Progenitor cell of endocrine pancreas (in vitro differentiated cells): Measurements from ENCODE around the gene SLC5A2. TPM values are rescaled to one million over a fixed set of nuclear protein-coding genes. Genes with fewer than 3 reads are reported as not detected.
"Not testable (repeated sequence)": the region's sequence is repeated elsewhere in the genome, so short reads cannot be mapped to it uniquely, and the experiment has no call there.

Experiments used
- DNase-seq: peaks from one replicate; pipeline ENCODE4 v3.0.0; 2021; ENCODE audit warnings: low spot score; ENCODE audit not compliant: unreplicated experiment
- H3K27ac Mint-ChIP-seq: 2 replicates; pipeline ENCODE4 v1.8.0; 2021; ENCODE audit warnings: mild to moderate bottlenecking, moderate library complexity, mixed read lengths
- H3K27me3 Mint-ChIP-seq: 2 replicates; pipeline ENCODE4 v1.8.0; 2021; ENCODE audit warnings: mixed read lengths
- H3K36me3 Mint-ChIP-seq: 2 replicates; pipeline ENCODE4 v1.8.0; 2022; ENCODE audit warnings: mixed read lengths; ENCODE audit not compliant: insufficient read depth
- H3K4me1 Mint-ChIP-seq: 2 replicates; pipeline ENCODE4 v1.8.0; 2021; ENCODE audit warnings: low read depth, mixed read lengths
- H3K4me3 Mint-ChIP-seq: 2 replicates; pipeline ENCODE4 v1.8.0; 2021; ENCODE audit warnings: low read depth, mild to moderate bottlenecking, moderate library complexity, mixed read lengths
- H3K9me3 Mint-ChIP-seq: 2 replicates; pipeline ENCODE4 v1.8.0; 2021; ENCODE audit warnings: low read depth, mixed read lengths
- CTCF ChIP-seq: fragments of 200-600 bp; sonication (generic); IDR thresholded peaks from one replicate; pipeline ENCODE4 v1.5.0; 2021; ENCODE audit warnings: antibody characterized with exemption, mild to moderate bottlenecking; ENCODE audit not compliant: unreplicated experiment
- long read RNA-seq: library from polyadenylated mRNA; unstranded; transcript quantifications from one replicate; pipeline ENCODE4 v2.0.0, GENCODE V29; 2020
- total RNA-seq: library from RNA; stranded (reverse); gene quantifications from 2 replicates; pipeline ENCODE4 v1.2.1, GENCODE V29; 2021

SLC5A2 gene
- total RNA-seq = 0.29 and 0.62 TPM in 2 replicates
- long read RNA-seq, partial matches to known transcripts = 0 of 2 reads
- long read RNA-seq, other reads (novel, unspliced or antisense) = 2 of 2 reads

- H3K4me3 Mint-ChIP-seq = no peak within 1 kb of the TSS
- no peak for DNase-seq
- H3K4me1 Mint-ChIP-seq = peaks cover 14% of the 10 kb centered on the region
- H3K9me3 Mint-ChIP-seq = no peaks in the 10 kb centered on the region
- no peak for TF ChIP-seq CTCF
- H3K27me3 Mint-ChIP-seq = peaks cover 61% of the 10 kb centered on the region
- no peaks in the 10 kb centered on the region for H3K36me3 Mint-ChIP-seq
- no peak within 1 kb of the TSS for H3K27ac Mint-ChIP-seq
Observed at GRCh38 chr16:31483081-31483480, at the start of gene SLC5A2. SLC5A2 (plus strand) TSS chr16:31483123; CDS start chr16:31483137, 14 bp downstream.

DNA sequence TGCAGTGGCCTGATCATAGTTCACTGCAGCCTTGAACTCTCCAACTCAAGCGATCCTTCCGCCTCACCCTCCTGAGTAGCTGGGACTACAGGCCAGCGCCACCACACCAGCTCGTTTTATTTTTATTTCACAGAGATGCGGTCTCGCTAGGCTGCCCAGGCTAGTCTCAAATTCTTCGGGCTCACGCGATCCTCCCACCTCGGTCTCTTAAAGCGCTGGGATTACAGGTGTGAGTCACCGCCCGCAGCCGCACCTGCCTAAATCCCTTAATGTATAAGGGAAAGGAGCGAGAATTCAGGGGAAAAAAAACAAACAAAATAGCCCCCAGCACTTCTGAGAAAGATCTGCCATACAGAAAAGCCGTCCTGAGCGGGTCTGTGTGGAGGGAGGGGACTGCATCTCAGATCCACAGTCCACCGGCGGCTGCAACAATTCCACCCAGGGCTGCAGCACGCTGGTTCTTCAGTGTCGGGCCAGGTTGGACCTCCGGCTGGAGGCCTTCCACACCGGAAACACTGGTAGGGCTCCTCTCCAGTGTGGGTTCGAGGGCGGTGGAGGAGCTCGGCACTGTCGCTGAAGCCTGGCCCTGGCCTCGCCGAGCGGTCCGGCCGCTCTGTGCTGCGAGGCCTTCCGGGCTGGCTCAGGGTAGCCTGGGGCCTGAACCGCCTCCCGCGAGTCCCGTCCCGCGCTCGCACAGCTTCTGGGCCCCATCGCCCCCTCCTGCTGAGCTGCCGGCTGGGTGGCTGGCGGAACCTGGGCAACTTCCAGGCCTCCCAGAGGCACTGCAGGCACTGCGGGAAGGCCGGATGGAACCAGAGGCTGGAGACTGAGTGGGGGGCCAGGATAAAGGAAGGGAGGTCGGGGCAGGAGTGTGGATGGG, 47.3 kb upstream of the SLC5A2 start:
- Mint-ChIP-seq H3K4me1 (no peaks in the 10 kb centered on the region), H3K36me3 (no peaks in the 10 kb centered on the region), H3K9me3 (no peaks in the 10 kb centered on the region), H3K4me3 (no peak overlapping the region), H3K27ac (no peak overlapping the region), H3K27me3 (peaks cover 4% of the 10 kb centered on the region)
- DNase-seq = no peak
- TF ChIP-seq CTCF = no peak

DNA sequence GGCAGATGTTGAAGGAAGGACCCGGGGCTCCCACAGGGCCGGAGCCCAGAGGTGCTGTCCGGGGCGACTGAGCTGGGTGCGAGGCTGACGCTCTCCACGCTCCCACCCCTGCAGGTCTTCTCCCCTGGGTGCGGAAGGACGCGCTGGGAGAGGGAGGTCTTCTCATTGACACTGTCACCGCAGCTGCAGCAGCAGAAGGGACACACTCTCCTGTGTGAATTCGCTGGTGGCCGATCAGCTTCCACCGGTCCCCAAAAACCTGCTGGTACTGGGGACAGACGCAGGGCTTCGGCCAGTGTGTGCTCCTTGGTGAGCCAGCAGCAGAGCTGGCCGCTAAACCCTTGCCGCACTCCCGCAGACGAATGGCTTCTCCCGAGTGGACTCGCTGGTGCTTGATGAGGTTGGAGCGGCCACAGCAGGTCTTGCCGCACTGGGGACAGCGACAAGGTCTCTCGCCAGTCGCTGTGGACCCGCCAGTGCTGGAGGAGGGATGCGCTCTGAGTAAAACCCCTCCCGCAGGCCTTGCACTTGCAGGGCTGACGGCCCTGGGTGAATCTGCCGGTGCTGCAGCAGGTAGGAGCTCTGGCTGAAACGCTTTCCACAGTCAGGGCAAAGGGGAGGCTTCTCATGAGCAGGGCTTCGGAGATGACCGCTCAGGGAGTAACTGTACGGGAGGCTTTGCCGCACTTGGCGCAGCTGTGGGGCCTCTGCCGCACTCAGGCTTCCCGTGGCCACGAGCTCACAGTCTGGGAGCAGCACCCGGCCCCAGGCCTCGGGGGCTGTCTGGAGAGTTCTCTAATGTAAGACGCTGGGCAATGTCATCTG, 46.5 kb upstream of the SLC5A2 start:
- Mint-ChIP-seq H3K27ac (no peak overlapping the region), H3K27me3 (no peaks in the 10 kb centered on the region), H3K36me3 (no peaks in the 10 kb centered on the region), H3K4me3 (no peak overlapping the region), H3K4me1 (no peaks in the 10 kb centered on the region), H3K9me3 (no peaks in the 10 kb centered on the region)
- TF ChIP-seq CTCF = no peak
- DNase-seq = no peak

- Mint-ChIP-seq H3K4me3 (no peak overlapping the region), H3K4me1 (no peaks in the 10 kb centered on the region), H3K27me3 (no peaks in the 10 kb centered on the region), H3K27ac (no peak overlapping the region), H3K36me3 (no peaks in the 10 kb centered on the region), H3K9me3 (no peaks in the 10 kb centered on the region)
- no peak for DNase-seq
- TF ChIP-seq CTCF = no peak
Observed at GRCh38 chr16:31438414-31438813, 44.5 kb upstream of the SLC5A2 start.

DNA sequence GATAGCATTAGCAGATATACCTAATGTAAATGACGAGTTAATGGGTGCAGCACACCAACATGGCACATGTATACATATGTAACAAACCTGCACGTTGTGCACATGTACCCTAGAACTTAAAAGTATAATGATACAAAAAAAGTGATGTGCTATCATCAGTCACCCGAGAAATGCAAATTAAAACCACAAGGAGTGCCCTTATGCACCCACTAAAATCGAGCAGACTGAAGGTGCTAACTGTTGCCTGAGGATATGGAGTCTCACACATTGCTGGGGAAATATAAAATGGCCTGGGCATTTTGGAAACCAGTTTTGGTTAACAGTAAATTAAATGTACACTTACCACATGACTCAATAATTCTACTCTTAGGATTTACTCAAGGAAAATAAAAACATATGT, 43.9 kb upstream of the SLC5A2 start:
- DNase-seq, H3K27ac Mint-ChIP-seq, H3K36me3 Mint-ChIP-seq, H3K27me3 Mint-ChIP-seq, H3K4me3 Mint-ChIP-seq, H3K9me3 Mint-ChIP-seq, H3K4me1 Mint-ChIP-seq: not testable (repeated sequence)
